ENCODE results near the gene RASGEF1C.

GRCh38 chr5:180155365-180155926 lies 53.6 kb downstream of the RASGEF1C start:
- TF ChIP-seq RAD21 (IDR thresholded peaks at IDR 0.05) (no peak), CTCF (IDR thresholded peaks at IDR 0.05; ENCODE audit: low read depth, low read length, missing input control) (no peak), REST (IDR thresholded peaks at IDR 0.05) (no peak), EGR1 (IDR thresholded peaks at IDR 0.05; ENCODE audit: low read depth in 2 of 2) (no peak), JUND (IDR thresholded peaks at IDR 0.05) (no peak), FOXA1 (IDR thresholded peaks at IDR 0.05) (no peak), TAF1 (conservative IDR thresholded peaks at IDR 0.05) (no peak), MAX (IDR thresholded peaks at IDR 0.05) (no peak), RXRA (IDR thresholded peaks at IDR 0.05) (no peak), SP1 (IDR thresholded peaks at IDR 0.05) (no peak), YY1 (IDR thresholded peaks at IDR 0.05) (no peak)

All from liver (tissue), 3 donors.